ENCODE data around the gene WDR45B.

GRCh38 chr17:82608816-82609215 lies 39.4 kb downstream of the WDR45B start:
- no peak for TF ChIP-seq CTCF (IDR thresholded peaks at IDR 0.05)
- no peak for TF ChIP-seq POLR2A (IDR thresholded peaks at IDR 0.05)

Data from ovary (tissue), 3 donors.